ENCODE measurements around the gene ACVR1B. TPM values are rescaled to one million over a fixed set of nuclear protein-coding genes. Genes with fewer than 3 reads are reported as not detected.

ACVR1B gene
- total and polyA plus RNA-seq, 3 donors from 2014 or later, result 36.8 to 44.6 (median 37.3) TPM

DNA sequence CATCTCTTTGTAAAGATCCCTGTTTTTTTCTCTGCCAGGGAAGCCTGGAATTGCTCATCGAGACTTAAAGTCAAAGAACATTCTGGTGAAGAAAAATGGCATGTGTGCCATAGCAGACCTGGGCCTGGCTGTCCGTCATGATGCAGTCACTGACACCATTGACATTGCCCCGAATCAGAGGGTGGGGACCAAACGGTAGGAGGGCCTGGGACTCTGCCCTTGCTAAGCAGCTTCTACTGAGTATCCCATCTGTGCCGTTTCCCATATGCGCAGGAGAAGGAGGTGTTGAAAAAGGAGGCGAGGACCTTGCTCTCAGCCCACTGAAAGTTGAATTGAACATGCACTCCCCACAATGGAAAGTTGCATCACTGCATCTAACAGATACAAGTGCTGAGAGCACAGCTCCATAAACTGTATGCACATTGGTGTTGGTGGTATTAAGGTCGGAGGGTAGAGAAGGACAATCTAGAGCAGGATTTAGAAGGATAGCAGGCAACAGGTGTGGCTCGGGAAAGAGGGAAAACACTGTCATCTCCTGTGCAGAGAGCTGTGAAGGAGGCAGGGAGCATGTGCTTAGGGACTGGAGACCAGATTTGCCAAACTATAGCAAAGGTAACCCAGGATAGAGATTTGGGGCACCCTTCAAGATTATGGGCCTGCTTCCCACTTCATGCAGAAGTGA, 33.8 kb downstream of the ACVR1B start:
- Histone ChIP-seq H3K4me3 (no peak overlapping the region), H3K9me3 (no peaks in the 10 kb centered on the region), H3K27me3 (no peaks in the 10 kb centered on the region), H3K27ac (no peak overlapping the region), H3K4me1 (no peaks in the 10 kb centered on the region), H3K36me3 (ENCODE audit: low read depth, missing control alignments) (no peaks in the 10 kb centered on the region)
- TF ChIP-seq, protein P1, sequence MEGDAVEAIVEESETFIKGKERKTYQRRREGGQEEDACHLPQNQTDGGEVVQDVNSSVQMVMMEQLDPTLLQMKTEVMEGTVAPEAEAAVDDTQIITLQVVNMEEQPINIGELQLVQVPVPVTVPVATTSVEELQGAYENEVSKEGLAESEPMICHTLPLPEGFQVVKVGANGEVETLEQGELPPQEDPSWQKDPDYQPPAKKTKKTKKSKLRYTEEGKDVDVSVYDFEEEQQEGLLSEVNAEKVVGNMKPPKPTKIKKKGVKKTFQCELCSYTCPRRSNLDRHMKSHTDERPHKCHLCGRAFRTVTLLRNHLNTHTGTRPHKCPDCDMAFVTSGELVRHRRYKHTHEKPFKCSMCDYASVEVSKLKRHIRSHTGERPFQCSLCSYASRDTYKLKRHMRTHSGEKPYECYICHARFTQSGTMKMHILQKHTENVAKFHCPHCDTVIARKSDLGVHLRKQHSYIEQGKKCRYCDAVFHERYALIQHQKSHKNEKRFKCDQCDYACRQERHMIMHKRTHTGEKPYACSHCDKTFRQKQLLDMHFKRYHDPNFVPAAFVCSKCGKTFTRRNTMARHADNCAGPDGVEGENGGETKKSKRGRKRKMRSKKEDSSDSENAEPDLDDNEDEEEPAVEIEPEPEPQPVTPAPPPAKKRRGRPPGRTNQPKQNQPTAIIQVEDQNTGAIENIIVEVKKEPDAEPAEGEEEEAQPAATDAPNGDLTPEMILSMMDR (IDR thresholded peaks at IDR 0.05), result no peak
- TF ChIP-seq POLR2A (IDR thresholded peaks at IDR 0.05), result no peak
- no peak for DNase-seq
- intact Hi-C loops (cut with DNase I; ENCODE audit: low total_unique reads), result no loop called here
- 90 to 92% methylated on average over 9 of the region's 9 CpGs for WGBS, 2 donors

DNA sequence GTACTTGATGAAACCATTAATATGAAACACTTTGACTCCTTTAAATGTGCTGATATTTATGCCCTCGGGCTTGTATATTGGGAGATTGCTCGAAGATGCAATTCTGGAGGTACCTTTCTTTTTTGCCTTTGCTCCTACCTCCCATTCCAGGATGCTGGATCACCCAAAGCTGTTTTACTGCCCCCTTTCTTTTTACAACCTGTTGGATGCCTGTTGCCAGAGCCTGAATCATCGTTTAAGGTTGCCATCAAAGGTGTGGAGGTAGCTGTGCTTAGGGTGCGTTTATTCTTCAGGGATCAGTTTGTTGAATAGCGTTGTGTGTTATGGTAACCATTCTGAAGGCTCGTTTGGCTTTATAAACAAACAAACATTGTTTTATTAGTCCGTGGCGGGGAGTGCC, 35.3 kb downstream of the ACVR1B start:
- WGBS, 2 donors, result 82 to 84% methylated on average over 8 of the region's 8 CpGs
- TF ChIP-seq, protein P1 (IDR thresholded peaks at IDR 0.05), result no peak
- TF ChIP-seq POLR2A (IDR thresholded peaks at IDR 0.05), result no peak
- no peaks in the 10 kb centered on the region for H3K4me1 ChIP-seq
- H3K27me3 ChIP-seq, result no peaks in the 10 kb centered on the region
- intact Hi-C loops (cut with DNase I; ENCODE audit: low total_unique reads), result no loop called here
- no peaks in the 10 kb centered on the region for H3K9me3 ChIP-seq
- H3K4me3 ChIP-seq, result no peak overlapping the region
- no peaks in the 10 kb centered on the region for H3K36me3 ChIP-seq (ENCODE audit: low read depth, missing control alignments)
- no peak overlapping the region for H3K27ac ChIP-seq
- no peak for DNase-seq

DNA sequence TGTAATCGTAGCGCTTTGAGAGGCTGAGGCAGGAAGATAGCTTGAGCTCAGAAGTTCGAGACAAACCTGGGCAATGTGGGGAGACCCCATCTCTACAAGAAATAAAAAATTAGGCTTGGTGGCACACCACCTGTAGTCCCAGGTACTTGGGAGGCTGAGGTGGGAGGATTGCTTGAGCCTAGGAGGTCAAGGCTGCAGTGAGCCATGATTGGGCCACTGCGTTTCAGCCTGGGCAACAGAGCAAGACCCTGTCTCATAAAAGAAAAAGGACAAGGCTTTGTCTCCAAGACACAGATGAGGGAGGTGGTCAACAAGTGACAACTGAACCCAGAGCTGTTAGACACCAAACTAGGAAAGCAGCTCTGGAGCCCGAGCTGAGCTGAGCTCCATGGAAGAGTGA, 40.7 kb downstream of the ACVR1B start:
- intact Hi-C loops (cut with DNase I; ENCODE audit: low total_unique reads), result no loop called here
- Histone ChIP-seq H3K4me1 (no peaks in the 10 kb centered on the region), H3K27ac (no peak overlapping the region), H3K36me3 (ENCODE audit: low read depth, missing control alignments) (no peaks in the 10 kb centered on the region), H3K9me3 (no peaks in the 10 kb centered on the region), H3K4me3 (no peak overlapping the region), H3K27me3 (no peaks in the 10 kb centered on the region)
- WGBS, 2 donors, result 85% methylated on average over 5 of the region's 5 CpGs
- no peak for DNase-seq
- TF ChIP-seq POLR2A (IDR thresholded peaks at IDR 0.05), result no peak
- TF ChIP-seq, protein P1 (IDR thresholded peaks at IDR 0.05), result no peak

DNA sequence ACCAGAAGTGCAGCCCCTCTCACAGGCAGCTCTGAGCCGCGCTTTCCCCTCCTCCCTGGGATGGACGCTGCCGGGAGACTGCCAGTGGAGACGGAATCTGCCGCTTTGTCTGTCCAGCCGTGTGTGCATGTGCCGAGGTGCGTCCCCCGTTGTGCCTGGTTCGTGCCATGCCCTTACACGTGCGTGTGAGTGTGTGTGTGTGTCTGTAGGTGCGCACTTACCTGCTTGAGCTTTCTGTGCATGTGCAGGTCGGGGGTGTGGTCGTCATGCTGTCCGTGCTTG, 43.0 kb downstream of the ACVR1B start:
- intact Hi-C loops (cut with DNase I; ENCODE audit: low total_unique reads), result no loop called here
- TF ChIP-seq, protein P1 (IDR thresholded peaks at IDR 0.05), result no peak
- TF ChIP-seq POLR2A (IDR thresholded peaks at IDR 0.05), result no peak
- 94 to 96% methylated on average over 5 to 17 of the region's 17 CpGs for WGBS, 2 donors
- Histone ChIP-seq H3K4me3 (no peak overlapping the region), H3K4me1 (no peaks in the 10 kb centered on the region), H3K36me3 (ENCODE audit: low read depth, missing control alignments) (no peaks in the 10 kb centered on the region), H3K9me3 (no peaks in the 10 kb centered on the region), H3K27ac (no peak overlapping the region), H3K27me3 (no peaks in the 10 kb centered on the region)
- DNase-seq, result no peak

DNA sequence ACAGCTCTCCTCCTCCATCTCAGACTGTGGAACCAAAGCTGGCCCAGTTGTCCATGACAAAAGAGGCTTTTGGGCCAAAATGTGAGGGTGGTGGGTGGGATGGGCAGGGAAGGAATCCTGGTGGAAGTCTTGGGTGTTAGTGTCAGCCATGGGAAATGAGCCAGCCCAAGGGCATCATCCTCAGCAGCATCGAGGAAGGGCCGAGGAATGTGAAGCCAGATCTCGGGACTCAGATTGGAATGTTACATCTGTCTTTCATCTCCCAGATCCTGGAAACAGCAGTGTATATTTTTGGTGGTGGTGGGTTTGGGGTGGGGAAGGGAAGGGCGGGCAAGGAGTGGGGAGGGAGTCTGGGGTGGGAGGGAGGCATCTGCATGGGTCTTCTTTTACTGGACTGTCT, 43.5 kb downstream of the ACVR1B start:
- 68 to 83% methylated on average over 4 of the region's 4 CpGs for WGBS, 2 donors
- H3K27me3 ChIP-seq, result no peaks in the 10 kb centered on the region
- intact Hi-C loops (cut with DNase I; ENCODE audit: low total_unique reads), result no loop called here

More for the DNA sequence above, 43.5 kb downstream of the ACVR1B start:
- no peaks in the 10 kb centered on the region for H3K9me3 ChIP-seq
- no peak overlapping the region for H3K4me3 ChIP-seq
- no peak for TF ChIP-seq POLR2A (IDR thresholded peaks at IDR 0.05)
- TF ChIP-seq, protein P1 (IDR thresholded peaks at IDR 0.05), result no peak
- no peaks in the 10 kb centered on the region for H3K4me1 ChIP-seq
- H3K27ac ChIP-seq, result no peak overlapping the region
- no peaks in the 10 kb centered on the region for H3K36me3 ChIP-seq (ENCODE audit: low read depth, missing control alignments)
- no peak for DNase-seq
